ES-I3 (cell line): ENCODE results near the gene B3GNT5.

Source experiments
- H3K36me3 ChIP-seq: 2 replicates; pipeline ENCODE4 v1.6.1; 2013; ENCODE audit warnings: mild to moderate bottlenecking, low read length, control low read depth, moderate library complexity; ENCODE audit not compliant: insufficient read depth
- H3K4me1 ChIP-seq: 2 replicates; pipeline ENCODE4 v1.6.1; 2013; ENCODE audit warnings: mild to moderate bottlenecking, control low read depth, low read length; ENCODE audit not compliant: insufficient read depth
- H3K9ac ChIP-seq: 2 replicates; pipeline ENCODE4 v1.6.1; 2013; ENCODE audit warnings: low read depth, mild to moderate bottlenecking, low read length, moderate library complexity
- H3K9me3 ChIP-seq: 2 replicates; pipeline ENCODE4 v1.6.1; 2013; ENCODE audit warnings: mild to moderate bottlenecking, low read length, moderate library complexity; ENCODE audit not compliant: control insufficient read depth, insufficient read depth

B3GNT5 gene

GRCh38 chr3:183319371-183319770, 66.3 kb downstream of the B3GNT5 start:
- Histone ChIP-seq H3K9ac (no peak overlapping the region), H3K4me1 (no peaks in the 10 kb centered on the region)

More at GRCh38 chr3:183319371-183319770, 66.3 kb downstream of the B3GNT5 start:
- Histone ChIP-seq H3K9me3 (no peaks in the 10 kb centered on the region), H3K36me3 (0 out of 2 replicates have a peak, but pooled peaks cover 3% of the 10 kb centered on the region)
